Activated CD8-positive, alpha-beta T cell treated with anti-CD3 and anti-CD28 coated beads for 36 hours (primary cell): Measurements from ENCODE around the gene LRFN5. TPM values are rescaled to one million over a fixed set of nuclear protein-coding genes. Genes with fewer than 3 reads are reported as not detected.

Experiments used
- ATAC-seq: fragments of 200-7000 bp; cut with Tn5 transposase; one replicate; pipeline ENCODE4 v1.10.0; 2021; ENCODE audit warnings: mild to moderate bottlenecking, moderate library complexity
- CTCF ChIA-PET: fragments of 350-600 bp; sonication (Branson Sonifier 250); formaldehyde crosslinking; loops from one replicate; lab custom pipeline; 2021; ENCODE audit warnings: antibody characterized with exemption; lab: Charles Lee
- POLR2A ChIA-PET: fragments of 350-600 bp; sonication (Branson Sonifier 250); formaldehyde crosslinking; loops from one replicate; lab custom pipeline; 2021; ENCODE audit warnings: antibody characterized with exemption; lab: Charles Lee
- DNase-seq: peaks from one replicate; pipeline ENCODE4 v3.0.0-alpha.2; 2020
- H3K27ac Mint-ChIP-seq: one replicate; pipeline ENCODE4 v1.8.0; 2021; ENCODE audit warnings: mild to moderate bottlenecking, mixed read lengths
- H3K27me3 Mint-ChIP-seq: one replicate; pipeline ENCODE4 v1.8.0; 2021; ENCODE audit warnings: mixed read lengths
- H3K36me3 Mint-ChIP-seq: one replicate; pipeline ENCODE4 v1.8.0; 2021; ENCODE audit warnings: low read depth, mixed read lengths
- H3K4me1 Mint-ChIP-seq: one replicate; pipeline ENCODE4 v1.8.0; 2021; ENCODE audit warnings: low read depth, mixed read lengths
- H3K4me3 Mint-ChIP-seq: one replicate; pipeline ENCODE4 v1.8.0; 2021; ENCODE audit warnings: mild to moderate bottlenecking, moderate library complexity, mixed read lengths
- H3K9me3 Mint-ChIP-seq: one replicate; pipeline ENCODE4 v1.8.0; 2021; ENCODE audit warnings: mixed read lengths
- intact Hi-C: fragments of 100-400 bp; cut with micrococcal nuclease; formaldehyde crosslinking; loops from one replicate; pipeline ENCODE4 v1.10.0; 2022
- total RNA-seq, 2 experiments: library from RNA; stranded (reverse); gene quantifications; one replicate each; pipeline ENCODE4 v1.2.3, GENCODE V29; 2021
- TF ChIP-seq, protein P1 (sequence below): fragments of 200-600 bp; IDR thresholded peaks from one replicate; pipeline ENCODE4 v1.8.0; 2022; ENCODE audit warnings: antibody characterized with exemption, mild to moderate bottlenecking

Gene LRFN5
- total RNA-seq, 2 experiments from 2014 or later: not detected

DNA sequence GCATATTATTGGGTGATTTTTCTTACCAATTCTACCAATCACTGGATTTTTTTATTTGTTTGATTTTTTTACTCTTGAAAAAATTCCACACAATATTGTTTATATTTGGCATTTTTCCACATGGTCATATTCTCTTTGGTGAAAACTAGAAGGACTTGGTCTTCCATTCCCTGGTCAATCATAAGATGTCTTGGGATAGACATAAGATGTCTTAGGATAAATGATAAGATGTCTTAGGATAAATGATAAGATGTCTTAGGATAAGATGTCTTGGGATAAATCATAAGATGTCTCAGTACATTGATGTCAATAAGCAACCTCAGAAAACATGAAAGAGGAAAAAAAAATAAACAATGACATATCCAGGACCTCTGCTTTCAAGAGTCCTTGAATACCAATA, 309.1 kb downstream of the LRFN5 start:
- POLR2A ChIA-PET: no interaction called here
- no peaks in the 10 kb centered on the region for H3K4me1 Mint-ChIP-seq

DNA sequence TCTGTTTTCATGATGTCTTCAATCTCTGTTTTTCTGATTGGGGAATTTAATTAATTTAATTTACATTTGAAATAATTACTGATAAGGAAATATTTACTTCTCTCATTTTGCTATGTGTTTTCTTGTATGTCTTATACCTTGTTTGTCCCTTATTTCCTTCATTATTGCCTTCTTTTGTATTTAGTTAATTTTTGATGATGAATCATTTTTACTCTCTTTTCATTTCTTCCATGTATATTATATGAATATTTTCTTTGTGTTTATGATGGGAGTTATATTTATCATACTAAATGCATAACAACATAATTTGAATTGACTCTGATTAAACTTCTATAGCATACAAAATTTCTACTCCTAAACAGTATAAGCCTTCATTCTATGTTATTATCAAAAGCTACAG, 309.6 kb downstream of the LRFN5 start:
- H3K9me3 Mint-ChIP-seq: peaks cover 4% of the 10 kb centered on the region
- no peaks in the 10 kb centered on the region for H3K27me3 Mint-ChIP-seq
- DNase-seq (no peak), ATAC-seq (no peak)
- H3K4me3 Mint-ChIP-seq: no peak overlapping the region
- intact Hi-C loops: no loop called here
- no peaks in the 10 kb centered on the region for H3K36me3 Mint-ChIP-seq
- CTCF ChIA-PET: no interaction called here
- no peak overlapping the region for H3K27ac Mint-ChIP-seq
- TF ChIP-seq, protein P1, sequence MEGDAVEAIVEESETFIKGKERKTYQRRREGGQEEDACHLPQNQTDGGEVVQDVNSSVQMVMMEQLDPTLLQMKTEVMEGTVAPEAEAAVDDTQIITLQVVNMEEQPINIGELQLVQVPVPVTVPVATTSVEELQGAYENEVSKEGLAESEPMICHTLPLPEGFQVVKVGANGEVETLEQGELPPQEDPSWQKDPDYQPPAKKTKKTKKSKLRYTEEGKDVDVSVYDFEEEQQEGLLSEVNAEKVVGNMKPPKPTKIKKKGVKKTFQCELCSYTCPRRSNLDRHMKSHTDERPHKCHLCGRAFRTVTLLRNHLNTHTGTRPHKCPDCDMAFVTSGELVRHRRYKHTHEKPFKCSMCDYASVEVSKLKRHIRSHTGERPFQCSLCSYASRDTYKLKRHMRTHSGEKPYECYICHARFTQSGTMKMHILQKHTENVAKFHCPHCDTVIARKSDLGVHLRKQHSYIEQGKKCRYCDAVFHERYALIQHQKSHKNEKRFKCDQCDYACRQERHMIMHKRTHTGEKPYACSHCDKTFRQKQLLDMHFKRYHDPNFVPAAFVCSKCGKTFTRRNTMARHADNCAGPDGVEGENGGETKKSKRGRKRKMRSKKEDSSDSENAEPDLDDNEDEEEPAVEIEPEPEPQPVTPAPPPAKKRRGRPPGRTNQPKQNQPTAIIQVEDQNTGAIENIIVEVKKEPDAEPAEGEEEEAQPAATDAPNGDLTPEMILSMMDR: no peak
- POLR2A ChIA-PET: no interaction called here
- H3K4me1 Mint-ChIP-seq: no peaks in the 10 kb centered on the region

More for the DNA sequence above, 309.1 kb downstream of the LRFN5 start:
- peaks cover 4% of the 10 kb centered on the region for H3K9me3 Mint-ChIP-seq
- TF ChIP-seq, protein P1: no peak
- ATAC-seq (no peak), DNase-seq (no peak)
- no peak overlapping the region for H3K27ac Mint-ChIP-seq
- CTCF ChIA-PET: no interaction called here
- intact Hi-C loops: no loop called here
- no peaks in the 10 kb centered on the region for H3K27me3 Mint-ChIP-seq
- H3K4me3 Mint-ChIP-seq: no peak overlapping the region
- H3K36me3 Mint-ChIP-seq: no peaks in the 10 kb centered on the region

DNA sequence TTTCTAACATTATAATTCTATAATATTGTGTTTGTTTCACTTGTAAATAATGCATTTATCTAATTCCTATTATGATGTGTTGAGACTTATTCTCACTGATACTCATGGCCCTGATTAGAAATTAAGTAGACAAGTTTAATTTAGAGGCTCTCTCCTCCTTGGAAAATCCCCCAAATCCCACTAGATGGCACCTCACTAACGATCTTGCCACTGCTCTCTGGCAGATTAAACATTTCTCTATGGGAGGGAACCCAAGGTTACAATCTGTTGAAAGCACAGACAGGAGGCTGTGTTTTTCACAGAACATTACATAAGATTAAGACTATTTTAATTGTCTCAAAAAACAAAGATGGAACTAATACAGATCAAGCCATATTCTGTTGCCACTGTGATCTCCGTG, 318.7 kb downstream of the LRFN5 start:
- no peak for DNase-seq
- intact Hi-C loops: no loop called here
- Mint-ChIP-seq H3K36me3 (no peaks in the 10 kb centered on the region), H3K27ac (no peak overlapping the region), H3K4me1 (no peaks in the 10 kb centered on the region), H3K27me3 (no peaks in the 10 kb centered on the region), H3K4me3 (no peak overlapping the region), H3K9me3 (no peaks in the 10 kb centered on the region)
- no peak for ATAC-seq
- POLR2A ChIA-PET: no interaction called here
- TF ChIP-seq, protein P1: no peak
- CTCF ChIA-PET: no interaction called here

DNA sequence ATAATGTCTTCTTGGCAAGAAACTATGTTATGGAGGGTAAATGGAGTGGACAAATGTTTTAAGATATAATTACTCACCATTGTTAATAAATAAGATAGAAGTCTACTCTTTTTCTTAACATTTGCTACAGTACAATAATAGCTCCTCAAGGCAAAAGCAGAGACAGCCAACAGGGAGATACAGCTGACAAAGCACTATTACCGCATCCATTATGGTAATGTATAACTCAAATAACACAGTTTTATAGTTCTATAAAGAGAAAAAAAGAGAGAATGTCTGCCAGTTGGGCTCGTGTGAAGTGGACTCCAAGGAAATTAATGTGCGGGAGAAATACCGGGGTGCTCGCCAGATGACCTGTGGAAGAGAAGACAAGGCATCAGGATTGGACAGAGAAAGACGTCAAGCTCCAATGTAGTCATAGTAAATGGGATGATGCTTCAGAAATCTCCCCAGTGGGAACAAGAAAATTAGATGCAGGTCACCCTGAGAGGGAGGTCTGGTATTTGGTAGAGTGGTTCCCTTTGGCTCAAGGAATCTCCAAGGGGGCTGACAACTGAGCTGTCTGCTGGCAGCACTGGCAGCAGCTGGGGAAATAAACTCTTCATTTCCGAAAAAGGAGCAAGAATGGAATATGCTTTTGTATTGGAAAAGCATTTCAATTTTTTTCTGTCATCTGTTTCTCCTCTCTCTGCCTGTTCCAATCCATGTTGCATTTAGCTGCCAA, 343.9 kb downstream of the LRFN5 start:
- ChIA-PET CTCF (no interaction called here), POLR2A (no interaction called here)
- TF ChIP-seq, protein P1: no peak
- Mint-ChIP-seq H3K27me3 (no peaks in the 10 kb centered on the region), H3K36me3 (no peaks in the 10 kb centered on the region), H3K4me3 (no peak overlapping the region), H3K9me3 (peaks cover 1% of the 10 kb centered on the region), H3K27ac (no peak overlapping the region), H3K4me1 (no peaks in the 10 kb centered on the region)
- intact Hi-C loops: no loop called here
- DNase-seq (no peak), ATAC-seq (no peak)
